Stimulated activated CD8-positive, alpha-beta memory T cell treated with anti-CD3 and anti-CD28 coated beads, Interleukin-12 subunit alpha, Interleukin-12 subunit beta, amount 100 ng/mL, for 1 hour (primary cell): Measurements from ENCODE around the gene HSPA4L.

Experiments
- DNase-seq: peaks from one replicate; pipeline ENCODE4 v3.0.0-alpha.2; 2020; ENCODE audit warnings: low read depth

Gene HSPA4L

DNA sequence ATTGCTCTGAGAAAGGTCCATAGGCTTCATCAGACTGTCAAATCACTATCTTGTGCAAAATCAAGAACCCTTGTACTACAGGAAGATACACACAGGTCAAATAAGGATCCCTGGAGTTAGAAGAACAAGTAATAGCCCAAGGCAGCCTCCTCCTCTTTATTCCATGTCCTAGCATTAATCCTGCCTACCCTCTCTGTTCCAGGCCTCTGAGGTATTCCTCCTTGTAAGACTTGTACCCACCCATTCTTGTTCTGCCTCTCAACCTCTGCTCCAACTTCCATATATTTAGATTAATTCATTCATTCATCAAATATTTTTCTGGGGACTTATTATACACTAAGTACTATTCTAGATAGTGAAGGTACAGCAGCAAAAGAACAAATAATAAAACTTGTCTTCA lies 88.2 kb downstream of the HSPA4L start:
- DNase-seq: no peak

GRCh38 chr4:127870688-127871087 lies 88.6 kb downstream of the HSPA4L start:
- no peak for DNase-seq

DNA sequence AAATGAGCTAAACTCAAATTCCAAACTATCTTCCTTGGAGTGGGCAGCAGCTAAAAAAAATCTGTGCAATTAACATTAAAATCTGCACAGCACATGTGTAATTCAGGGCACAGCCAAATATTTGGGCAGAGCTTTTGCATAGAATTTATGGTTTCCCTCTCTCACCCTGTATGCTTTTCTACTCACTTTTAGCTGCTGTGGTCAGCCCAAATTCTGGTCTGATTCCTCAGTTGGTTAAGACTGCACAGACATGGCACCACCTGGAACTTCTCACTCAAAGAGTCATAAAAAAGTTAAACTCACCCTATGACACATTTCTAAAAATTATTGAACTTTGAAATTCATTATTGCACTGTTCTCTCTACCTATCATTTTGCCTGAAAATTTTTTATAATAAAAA lies 93.7 kb downstream of the HSPA4L start:
- no peak for DNase-seq

- DNase-seq: peak; percentile 90
Observed at GRCh38 chr4:127880763-127881562, 98.8 kb downstream of the HSPA4L start, which contains the start of gene PLK4. Gene PLK4 (plus strand): TSS chr4:127880893. CDS start chr4:127881135, 242 bp downstream.

- DNase-seq: no peak
Observed at GRCh38 chr4:127881563-127881864, 99.4 kb downstream of the HSPA4L start.

GRCh38 chr4:127888559-127888958 lies 106.4 kb downstream of the HSPA4L start:
- DNase-seq: no peak

DNA sequence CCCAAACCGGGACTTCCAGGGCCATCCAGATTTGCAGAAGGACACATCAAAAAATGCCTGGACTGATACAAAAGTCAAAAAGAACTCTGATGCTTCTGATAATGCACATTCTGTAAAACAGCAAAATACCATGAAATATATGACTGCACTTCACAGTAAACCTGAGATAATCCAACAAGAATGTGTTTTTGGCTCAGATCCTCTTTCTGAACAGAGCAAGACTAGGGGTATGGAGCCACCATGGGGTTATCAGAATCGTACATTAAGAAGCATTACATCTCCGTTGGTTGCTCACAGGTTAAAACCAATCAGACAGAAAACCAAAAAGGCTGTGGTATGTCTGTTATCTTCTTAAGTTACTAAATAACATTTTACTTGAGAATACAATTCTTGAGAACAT lies 107.8 kb downstream of the HSPA4L start:
- no peak for DNase-seq
